GM19467 (cell line): ENCODE results near the gene ULK1.
"Not testable (repeated sequence)": the region's sequence is repeated elsewhere in the genome, so short reads cannot be mapped to it uniquely, and the experiment has no call there.

Experiments used
- ATAC-seq: cut with Tn5 transposase; IDR thresholded peaks from one replicate; pipeline ENCODE4 v1.9.1; 2021; ENCODE audit warnings: mild to moderate bottlenecking, moderate library complexity; ENCODE audit not compliant: unreplicated experiment

Gene ULK1

GRCh38 chr12:131885543-131886057 lies 8.8 kb upstream of the ULK1 start:
- ATAC-seq, result no peak

GRCh38 chr12:131891722-131892121 lies 2.7 kb upstream of the ULK1 start:
- ATAC-seq, result not testable (repeated sequence)

GRCh38 chr12:131892711-131893604 lies 1.5 kb upstream of the ULK1 start:
- ATAC-seq, result no peak

GRCh38 chr12:131893605-131894312 lies 663 bp upstream of the ULK1 start:
- no peak for ATAC-seq

GRCh38 chr12:131894981-131895639 lies 688 bp downstream of the ULK1 start:
- no peak for ATAC-seq

- peak; percentile 1 for ATAC-seq
These were observed 1.2 kb downstream of the ULK1 start for GRCh38 chr12:131895640-131896079.

- ATAC-seq, result peak; percentile 66
These were observed 1.8 kb downstream of the ULK1 start for GRCh38 chr12:131896080-131896810.

- no peak for ATAC-seq
These were observed 2.4 kb downstream of the ULK1 start for GRCh38 chr12:131896811-131897270.

- no peak for ATAC-seq
These were observed 2.9 kb downstream of the ULK1 start for GRCh38 chr12:131897276-131897675.

- ATAC-seq, result no peak
These were observed 3.5 kb downstream of the ULK1 start for GRCh38 chr12:131897875-131898274.

GRCh38 chr12:131900397-131900796 lies 6.0 kb downstream of the ULK1 start:
- no peak for ATAC-seq

- no peak for ATAC-seq
These were observed 7.3 kb downstream of the ULK1 start for GRCh38 chr12:131901431-131902331.

- no peak for ATAC-seq
These were observed 8.2 kb downstream of the ULK1 start for GRCh38 chr12:131902332-131903241.

- ATAC-seq, result no peak
These were observed 9.1 kb downstream of the ULK1 start for GRCh38 chr12:131903270-131904255.

- no peak for ATAC-seq
These were observed 9.9 kb downstream of the ULK1 start for GRCh38 chr12:131904346-131904745.

- ATAC-seq, result no peak
These were observed 10.7 kb downstream of the ULK1 start for GRCh38 chr12:131905081-131905629.

GRCh38 chr12:131905630-131906091 lies 11.2 kb downstream of the ULK1 start:
- ATAC-seq, result no peak
